Ectodermal cell (in vitro differentiated cells): ENCODE data around the gene CCT2. TPM values are rescaled to one million over a fixed set of nuclear protein-coding genes. Genes with fewer than 3 reads are reported as not detected.

Experiments
- H3K27ac ChIP-seq: 2 replicates; pipeline ENCODE4 v1.7.0; 2013; ENCODE audit warnings: mild to moderate bottlenecking, low read depth, low read length; ENCODE audit not compliant: insufficient read depth, poor library complexity, severe bottlenecking
- H3K27me3 ChIP-seq: 2 replicates; pipeline ENCODE4 v1.7.0; 2013; ENCODE audit warnings: mild to moderate bottlenecking, low read length; ENCODE audit not compliant: insufficient read depth, control insufficient read depth, poor library complexity, severe bottlenecking
- H3K36me3 ChIP-seq: one replicate; pipeline ENCODE4 v1.7.0; 2013; ENCODE audit warnings: low read length; ENCODE audit not compliant: control insufficient read depth, insufficient read depth
- H3K4me1 ChIP-seq: one replicate; pipeline ENCODE4 v1.7.0; 2013; ENCODE audit warnings: low read length; ENCODE audit not compliant: control insufficient read depth, insufficient read depth
- H3K4me3 ChIP-seq: 2 replicates; pipeline ENCODE4 v1.7.0; 2013; ENCODE audit warnings: low read depth, low read length, control low read depth; ENCODE audit not compliant: insufficient read depth
- H3K9me3 ChIP-seq: 2 replicates; pipeline ENCODE4 v1.7.0; 2013; ENCODE audit warnings: mild to moderate bottlenecking, low read length, moderate library complexity; ENCODE audit not compliant: control insufficient read depth
- WGBS, 2 experiments: methylation state at CpG; one replicate each; pipeline ENCODE4 v1.1.7; 2013; ENCODE audit warnings: missing lambda C conversion rate in 2 of 2; 5-methylcytosine and 5-hydroxymethylcytosine counted together
- polyA plus RNA-seq, 4 experiments: library from polyadenylated mRNA; stranded (reverse); fragments of 50-300 nt; gene quantifications; one replicate each; pipeline ENCODE4 v1.2.3, GENCODE V29; 2013

The CCT2 gene
- polyA plus RNA-seq (2013, experiment 1 of 4): 403 TPM
- 377 TPM for polyA plus RNA-seq (2013, experiment 2 of 4)
- 321 TPM for polyA plus RNA-seq (2013, experiment 3 of 4)
- polyA plus RNA-seq (2013, experiment 4 of 4): 361 TPM

DNA sequence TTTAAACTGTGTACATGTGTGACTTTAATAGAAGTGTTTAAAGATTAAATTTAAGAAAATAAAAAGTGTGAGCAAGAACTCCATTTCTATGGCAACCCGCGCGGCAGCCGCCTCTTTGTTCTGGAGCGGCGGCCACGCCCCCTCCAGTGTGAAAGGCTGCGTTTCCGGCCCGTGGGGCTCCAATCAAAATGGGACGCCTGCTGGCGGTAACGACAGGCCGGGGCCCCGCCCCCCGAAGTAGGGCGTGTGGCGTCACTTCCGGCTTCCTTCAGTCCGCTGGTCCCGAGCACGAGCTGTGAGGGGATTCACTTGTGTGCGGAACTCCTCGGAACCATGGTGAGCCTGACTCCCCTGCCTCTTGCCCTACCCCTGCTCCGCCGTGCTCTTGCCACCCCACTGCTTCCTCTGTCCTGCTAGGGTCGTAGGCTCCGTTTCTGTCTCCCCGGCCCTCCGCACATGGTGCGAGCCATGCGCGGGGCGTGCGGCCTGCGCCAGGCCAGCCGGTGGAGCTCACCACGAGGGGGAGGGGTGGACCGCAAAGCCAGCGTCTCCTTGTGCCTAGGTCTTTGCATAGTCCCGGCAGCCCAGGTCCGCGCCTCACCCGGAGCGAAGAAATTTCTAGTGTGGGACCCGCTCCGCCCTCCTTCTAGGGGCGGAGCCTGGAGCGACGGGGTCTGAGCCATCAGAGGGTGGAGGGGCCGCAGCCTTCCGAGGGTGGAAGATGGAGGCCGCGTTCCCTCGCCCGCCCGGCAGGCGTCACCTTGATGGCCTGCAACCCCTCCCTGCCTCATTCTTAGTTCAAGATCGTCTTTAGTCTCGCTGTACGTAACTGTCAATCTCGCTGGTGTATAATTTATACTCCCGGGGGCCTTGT lies at the start of gene CCT2:
Gene CCT2, plus strand, starts transcription at position 271 of the 874 bp plus-strand sequence. Its CDS starts 63 bp downstream, at position 334.
- no peaks in the 10 kb centered on the region for H3K9me3 ChIP-seq
- H3K4me1 ChIP-seq: no peaks in the 10 kb centered on the region
- no peaks in the 10 kb centered on the region for H3K27me3 ChIP-seq
- 0 to 1% methylated on average over 63 of the region's 63 CpGs for WGBS, 2 experiments
- H3K4me3 ChIP-seq: peak within 1 kb of the TSS; percentile 98
- peak within 1 kb of the TSS; percentile 96 for H3K27ac ChIP-seq
- peaks cover 27% of the 10 kb centered on the region for H3K36me3 ChIP-seq

DNA sequence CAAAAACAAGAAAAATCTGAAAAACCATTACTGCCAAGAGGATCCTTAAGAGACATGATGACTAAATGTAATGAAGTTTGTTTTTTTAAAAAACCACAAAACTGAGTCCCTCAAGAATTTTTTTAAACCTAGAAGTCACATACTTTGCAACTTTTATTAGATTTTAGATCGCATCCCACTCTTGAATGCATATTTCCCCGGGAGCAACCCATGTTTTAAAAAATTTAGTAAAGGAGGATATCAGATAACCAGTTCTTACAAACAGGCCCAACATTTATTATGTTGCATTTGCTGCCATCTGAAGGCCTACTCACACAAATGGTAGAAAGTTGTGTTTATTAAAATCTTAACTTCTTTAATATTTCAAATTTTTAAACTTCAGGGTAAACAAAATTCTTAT lies 44.3 kb upstream of the CCT2 start:
- Histone ChIP-seq H3K27me3 (no peaks in the 10 kb centered on the region), H3K4me3 (no peak overlapping the region), H3K36me3 (peaks cover 6% of the 10 kb centered on the region), H3K9me3 (no peaks in the 10 kb centered on the region), H3K27ac (no peak overlapping the region), H3K4me1 (no peaks in the 10 kb centered on the region)
- WGBS, 2 experiments: 100% methylated on average over 1 to 2 of the region's 2 CpGs

DNA sequence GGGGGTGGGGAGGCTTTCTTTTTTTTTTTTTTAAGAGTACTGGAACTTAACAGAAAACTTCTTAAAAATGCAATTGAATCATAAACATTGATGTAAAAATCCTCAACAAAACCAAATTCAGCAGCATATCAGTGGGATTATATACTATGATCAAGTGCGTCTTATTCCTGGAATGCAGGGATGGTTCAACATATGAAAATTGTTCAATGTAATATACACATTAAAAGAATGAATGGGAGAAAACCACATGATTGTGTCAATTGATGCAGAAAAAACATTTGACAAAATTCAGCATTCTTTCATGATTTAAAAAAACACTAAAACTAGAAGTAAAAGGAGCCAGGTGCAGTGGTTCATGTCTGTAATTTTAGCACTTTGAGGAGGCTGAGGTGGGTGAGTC lies 41.2 kb upstream of the CCT2 start:
- Histone ChIP-seq H3K27me3 (no peaks in the 10 kb centered on the region), H3K9me3 (no peaks in the 10 kb centered on the region), H3K27ac (no peak overlapping the region), H3K4me1 (no peaks in the 10 kb centered on the region), H3K36me3 (peaks cover 6% of the 10 kb centered on the region), H3K4me3 (no peak overlapping the region)
- WGBS, 2 experiments: 100% methylated on average over 1 of the region's 1 CpG; no CpG with 5 or more reads in 1 of the 2 experiments

DNA sequence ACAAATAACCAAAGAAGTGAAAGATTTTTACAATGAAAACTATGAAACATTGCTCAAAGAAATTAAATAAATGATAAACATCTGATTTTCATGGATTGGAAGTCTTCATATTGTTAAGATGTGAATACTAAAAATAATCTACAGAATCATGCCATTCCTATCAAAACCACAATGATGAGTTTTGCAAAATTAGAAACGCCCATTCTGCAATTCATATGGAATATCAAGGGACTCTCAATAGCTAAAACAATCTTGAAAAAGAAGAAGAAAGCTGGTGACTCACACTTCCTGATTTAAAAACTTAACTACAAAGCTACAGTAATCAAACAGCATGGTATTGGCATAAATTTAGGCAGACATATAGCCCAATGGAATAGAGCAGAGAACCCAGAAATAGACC lies 40.2 kb upstream of the CCT2 start:
- no peaks in the 10 kb centered on the region for H3K4me1 ChIP-seq
- no peaks in the 10 kb centered on the region for H3K9me3 ChIP-seq
- WGBS, 2 experiments: 79 to 95% methylated on average over 1 of the region's 1 CpG
- H3K27me3 ChIP-seq: no peaks in the 10 kb centered on the region
- peaks cover 6% of the 10 kb centered on the region for H3K36me3 ChIP-seq
- no peak overlapping the region for H3K4me3 ChIP-seq
- no peak overlapping the region for H3K27ac ChIP-seq

DNA sequence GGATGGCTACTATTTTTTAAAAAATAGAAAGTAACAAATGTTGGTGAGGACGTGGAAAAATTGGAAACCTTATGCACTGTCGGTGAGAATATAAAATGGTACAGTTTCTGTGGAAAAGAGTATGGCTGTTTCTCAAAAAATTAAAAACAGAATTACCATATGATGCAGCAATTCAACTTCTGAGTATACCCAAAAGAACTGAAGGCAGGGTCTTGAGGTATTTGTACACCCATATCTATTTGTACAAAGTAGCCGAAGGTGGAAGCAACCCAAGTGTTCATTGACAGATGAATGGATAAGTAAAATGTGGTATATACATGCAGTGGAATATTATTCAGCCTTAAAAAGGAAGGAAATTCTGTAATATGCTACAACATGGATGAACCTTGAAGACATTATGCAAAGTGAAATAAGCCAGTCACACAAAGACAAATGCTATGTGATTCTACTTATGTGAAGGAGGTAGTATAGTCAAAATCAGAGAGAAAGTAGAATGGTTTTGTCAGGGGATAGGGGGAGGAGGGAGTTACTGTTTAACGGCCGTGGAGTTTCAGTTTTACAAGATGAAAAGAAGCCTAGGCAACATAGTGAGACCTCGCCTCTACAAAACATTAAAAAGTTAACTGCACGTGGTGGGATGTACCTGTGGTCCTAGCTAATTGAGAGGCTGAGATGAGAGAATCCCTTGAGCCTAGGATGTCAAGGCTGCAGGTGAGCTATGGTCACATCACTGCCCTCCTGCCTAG lies 38.4 kb upstream of the CCT2 start:
- no peaks in the 10 kb centered on the region for H3K9me3 ChIP-seq
- no peak overlapping the region for H3K27ac ChIP-seq
- 81 to 86% methylated on average over 7 of the region's 7 CpGs for WGBS, 2 experiments
- no peaks in the 10 kb centered on the region for H3K4me1 ChIP-seq
- no peaks in the 10 kb centered on the region for H3K27me3 ChIP-seq
- H3K36me3 ChIP-seq: peaks cover 6% of the 10 kb centered on the region
- H3K4me3 ChIP-seq: no peak overlapping the region

DNA sequence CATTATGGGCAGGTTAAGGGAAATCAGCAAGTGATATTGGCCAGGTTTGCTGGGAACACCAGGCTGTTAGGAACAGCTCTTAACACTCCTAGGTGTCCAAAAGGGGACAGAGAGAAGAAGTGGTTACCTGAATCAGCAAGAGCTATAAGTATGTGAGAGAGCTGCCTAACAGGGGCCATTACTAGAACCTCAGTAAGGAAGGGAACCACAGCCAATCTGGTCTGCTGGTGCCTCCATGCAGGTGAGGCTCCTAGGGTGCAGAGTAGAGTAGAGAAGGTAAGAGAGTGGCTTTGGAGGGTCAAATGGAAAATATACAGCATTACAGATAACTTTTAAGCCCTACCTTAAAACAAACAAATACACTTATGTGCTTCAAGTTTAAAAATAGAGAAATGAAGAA lies 36.6 kb upstream of the CCT2 start:
- no peaks in the 10 kb centered on the region for H3K9me3 ChIP-seq
- no peaks in the 10 kb centered on the region for H3K4me1 ChIP-seq
- no peaks in the 10 kb centered on the region for H3K27me3 ChIP-seq
- no peak overlapping the region for H3K4me3 ChIP-seq
- peaks cover 2% of the 10 kb centered on the region for H3K36me3 ChIP-seq
- no peak overlapping the region for H3K27ac ChIP-seq

DNA sequence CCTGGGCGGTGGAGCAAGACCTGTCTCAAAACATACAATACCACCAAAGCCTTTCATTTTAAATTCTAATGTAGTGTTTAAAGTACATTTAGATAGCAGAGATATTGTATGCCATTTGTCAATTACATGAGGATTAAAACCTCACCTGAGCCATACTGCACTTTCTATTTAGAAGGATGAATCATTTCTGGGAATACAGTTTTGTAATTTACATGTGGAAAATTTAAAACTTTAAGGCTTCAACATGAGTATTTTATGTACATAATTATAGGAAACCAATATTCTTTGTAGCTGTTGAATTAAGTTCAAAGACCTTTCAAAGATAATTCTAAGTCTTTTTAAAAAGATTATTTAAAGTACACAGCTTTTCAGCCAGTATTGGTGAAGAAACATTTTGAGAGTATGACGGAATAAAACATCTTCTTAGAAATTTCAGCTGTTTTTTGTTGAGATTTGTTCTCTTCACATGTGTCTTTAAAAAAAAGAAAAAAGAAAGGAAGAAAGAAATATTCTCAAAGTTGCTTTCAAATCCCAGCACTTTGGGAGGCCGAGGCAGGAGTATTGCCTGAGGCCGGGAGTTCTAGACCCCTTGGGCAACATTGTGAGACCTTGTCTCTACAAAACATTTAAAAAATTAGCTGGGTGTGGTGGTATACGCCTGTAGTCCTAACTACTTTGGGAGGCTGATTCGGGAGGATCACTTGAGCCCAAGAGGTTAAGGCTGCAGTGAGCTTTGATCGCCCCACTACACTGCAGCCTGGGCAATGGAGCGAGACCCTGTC lies 34.5 kb upstream of the CCT2 start:
- whole genome bisulfite sequencing, 2 experiments: 89 to 95% methylated on average over 6 to 7 of the region's 8 CpGs
- H3K27me3 ChIP-seq: no peaks in the 10 kb centered on the region
- H3K4me3 ChIP-seq: no peak overlapping the region
- no peaks in the 10 kb centered on the region for H3K36me3 ChIP-seq
- H3K27ac ChIP-seq: no peak overlapping the region
- no peaks in the 10 kb centered on the region for H3K9me3 ChIP-seq
- H3K4me1 ChIP-seq: no peaks in the 10 kb centered on the region

DNA sequence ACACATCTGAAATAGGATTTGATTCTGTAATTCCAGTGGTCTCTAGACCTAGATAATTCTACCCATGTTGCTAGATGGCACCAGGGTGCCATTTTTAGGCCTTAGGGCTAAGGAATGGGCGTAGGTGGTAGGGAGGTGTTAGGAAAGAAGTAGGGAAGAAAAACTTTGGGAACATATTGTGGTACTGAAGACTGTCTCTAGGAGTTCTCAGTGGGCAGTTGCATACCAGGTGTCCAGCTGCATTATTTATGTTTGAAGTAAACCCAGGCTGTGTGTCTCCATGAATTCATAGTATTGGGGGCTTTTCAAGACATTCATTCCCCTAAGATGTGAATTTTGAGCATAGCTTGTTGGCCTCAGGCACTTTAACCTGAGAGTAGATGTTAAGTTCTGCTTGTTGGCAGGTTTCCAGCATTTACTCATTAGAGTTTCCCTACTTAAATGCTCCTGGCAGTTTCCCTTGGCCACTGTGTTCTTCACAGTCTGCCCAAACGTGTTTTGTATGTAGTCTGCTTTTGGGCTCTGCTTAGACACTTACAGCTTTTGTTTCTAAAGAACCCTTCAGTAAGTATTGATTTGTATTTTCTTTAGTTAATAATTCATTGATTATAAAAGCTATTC lies 31.5 kb upstream of the CCT2 start:
- Histone ChIP-seq H3K4me1 (no peaks in the 10 kb centered on the region), H3K27me3 (no peaks in the 10 kb centered on the region), H3K4me3 (no peak overlapping the region), H3K9me3 (no peaks in the 10 kb centered on the region), H3K27ac (no peak overlapping the region), H3K36me3 (no peaks in the 10 kb centered on the region)
- WGBS, 2 experiments: 81 to 97% methylated on average over 2 of the region's 2 CpGs

DNA sequence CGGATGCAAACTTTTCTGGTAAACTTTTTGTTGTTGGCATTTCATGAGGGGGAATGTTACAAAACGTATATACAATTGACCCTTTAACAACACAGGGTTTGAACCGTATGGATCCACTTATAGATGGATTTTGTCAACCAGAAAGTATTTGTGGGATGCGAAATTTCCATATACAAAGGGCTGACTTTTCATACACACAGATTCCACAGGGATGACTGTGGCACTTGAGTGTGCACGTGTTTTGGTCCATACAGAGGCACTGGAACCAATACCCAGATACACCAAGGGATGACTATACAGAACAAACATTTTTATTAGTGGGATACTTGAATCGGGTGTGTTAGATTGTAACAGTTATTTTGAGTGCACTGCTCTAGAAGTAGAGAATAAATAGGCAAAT lies 29.8 kb upstream of the CCT2 start:
- H3K36me3 ChIP-seq: no peaks in the 10 kb centered on the region
- no peaks in the 10 kb centered on the region for H3K27me3 ChIP-seq
- H3K4me1 ChIP-seq: no peaks in the 10 kb centered on the region
- WGBS, 2 experiments: 90 to 92% methylated on average over 3 to 6 of the region's 6 CpGs
- no peak overlapping the region for H3K4me3 ChIP-seq
- no peak overlapping the region for H3K27ac ChIP-seq
- no peaks in the 10 kb centered on the region for H3K9me3 ChIP-seq
